Activated CD4-positive, alpha-beta T cell treated with anti-CD3 and anti-CD28 coated beads, Interleukin-2, amount 10 ng/mL, durations not matched to agents 24 days and 14 days (primary cell): Measurements from ENCODE around the gene GRID1. TPM values are rescaled to one million over a fixed set of nuclear protein-coding genes. Genes with fewer than 3 reads are reported as not detected.

Experiments used
- DNase-seq: peaks from one replicate; pipeline ENCODE4 v3.0.0; 2022
- H3K27ac Mint-ChIP-seq: one replicate; pipeline ENCODE4 v1.8.0; 2022; ENCODE audit warnings: mild to moderate bottlenecking, mixed read lengths
- H3K27me3 Mint-ChIP-seq: one replicate; pipeline ENCODE4 v1.8.0; 2022; ENCODE audit warnings: mixed read lengths
- H3K36me3 Mint-ChIP-seq: one replicate; pipeline ENCODE4 v1.8.0; 2022; ENCODE audit warnings: low read depth, mild to moderate bottlenecking, mixed read lengths
- H3K4me1 Mint-ChIP-seq: one replicate; pipeline ENCODE4 v1.8.0; 2021; ENCODE audit warnings: mixed read lengths
- H3K4me3 Mint-ChIP-seq: one replicate; pipeline ENCODE4 v1.8.0; 2022; ENCODE audit warnings: mild to moderate bottlenecking, moderate library complexity, mixed read lengths
- H3K9me3 Mint-ChIP-seq: one replicate; pipeline ENCODE4 v1.8.0; 2021; ENCODE audit warnings: mixed read lengths
- intact Hi-C: fragments of 100-400 bp; cut with micrococcal nuclease; formaldehyde crosslinking; loops from one replicate; pipeline ENCODE4 v1.15.1; 2023
- total RNA-seq: library from RNA; stranded (reverse); gene quantifications from 2 replicates; pipeline ENCODE4 v1.2.3, GENCODE V29; 2022

Gene GRID1
- total RNA-seq, 1 donor from 2014 or later: not detected

DNA sequence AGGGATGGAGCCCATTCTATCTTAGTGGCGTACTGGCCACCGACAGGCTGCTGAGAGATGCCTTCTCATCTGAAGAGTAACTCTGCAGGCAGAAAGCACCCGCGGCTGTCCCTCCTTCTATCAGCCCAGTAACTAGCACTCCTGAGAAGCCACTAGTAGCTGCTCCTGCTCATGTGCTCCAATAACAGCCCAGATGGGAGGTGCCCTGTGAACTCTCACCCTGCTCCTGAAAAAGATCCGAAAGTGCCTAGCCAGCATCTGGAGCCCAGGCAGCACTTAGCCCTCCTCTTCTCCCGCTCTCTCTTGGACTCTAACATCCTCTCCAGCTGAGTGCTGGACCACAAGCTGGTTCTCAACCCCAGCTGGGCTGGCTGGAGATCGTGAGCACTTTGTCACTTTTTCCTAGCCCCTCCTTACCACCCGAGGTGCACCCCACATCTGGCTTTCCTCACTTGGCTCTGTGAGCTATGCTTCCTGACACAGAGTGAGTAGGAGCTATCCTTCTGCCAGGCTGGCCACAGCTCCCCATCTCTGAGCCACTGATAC is 239.2 kb downstream of the GRID1 start:
- Mint-ChIP-seq H3K36me3 (no peaks in the 10 kb centered on the region), H3K27me3 (no peaks in the 10 kb centered on the region), H3K4me1 (no peaks in the 10 kb centered on the region), H3K27ac (no peak overlapping the region), H3K9me3 (no peaks in the 10 kb centered on the region), H3K4me3 (no peak overlapping the region)
- intact Hi-C loops: no loop called here
- no peak for DNase-seq

DNA sequence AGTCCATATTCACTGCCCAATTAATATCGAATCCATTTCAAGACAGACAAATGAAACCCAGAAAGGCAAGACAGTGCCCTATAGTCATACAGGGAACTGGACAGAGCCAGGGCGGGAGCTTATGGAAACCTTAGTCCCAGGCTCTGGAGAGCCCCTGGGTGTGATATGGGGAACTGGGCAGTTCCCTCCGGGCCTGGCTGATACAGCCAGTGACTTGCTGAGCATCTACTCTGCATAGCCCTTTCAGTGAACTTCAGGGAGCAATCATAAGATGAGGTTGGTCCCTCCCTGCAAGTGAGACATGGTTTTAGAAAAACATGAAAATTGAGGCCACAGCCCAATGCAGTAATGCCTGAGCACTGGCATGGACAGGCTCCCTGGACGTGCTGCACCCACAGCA is 241.9 kb downstream of the GRID1 start:
- Mint-ChIP-seq H3K36me3 (no peaks in the 10 kb centered on the region), H3K27ac (no peak overlapping the region), H3K27me3 (no peaks in the 10 kb centered on the region), H3K4me3 (no peak overlapping the region), H3K4me1 (no peaks in the 10 kb centered on the region), H3K9me3 (no peaks in the 10 kb centered on the region)
- intact Hi-C loops: no loop called here
- DNase-seq: no peak

DNA sequence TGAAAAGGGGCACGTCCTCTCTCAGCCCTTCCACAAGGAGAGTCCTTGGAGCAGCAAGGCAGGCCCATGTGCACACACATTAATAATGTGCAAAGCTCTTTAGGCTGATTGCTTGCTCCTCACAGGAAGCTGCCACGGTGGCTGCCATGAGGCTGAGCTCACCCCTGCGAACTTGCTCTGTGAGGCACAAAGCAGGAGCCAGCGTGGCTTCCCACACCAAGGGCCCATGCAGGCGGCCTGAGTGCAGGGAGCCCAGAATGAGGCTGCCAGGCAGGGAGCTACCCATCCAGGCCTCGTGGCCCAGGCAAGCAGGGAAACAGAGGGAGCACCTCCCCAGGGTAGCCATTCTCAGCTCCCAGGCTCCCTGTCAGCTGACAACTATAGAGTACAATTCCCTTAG is 242.9 kb downstream of the GRID1 start:
- intact Hi-C loops: no loop called here
- no peaks in the 10 kb centered on the region for H3K9me3 Mint-ChIP-seq
- no peak overlapping the region for H3K27ac Mint-ChIP-seq
- H3K36me3 Mint-ChIP-seq: no peaks in the 10 kb centered on the region
- no peaks in the 10 kb centered on the region for H3K4me1 Mint-ChIP-seq
- no peak for DNase-seq
- H3K27me3 Mint-ChIP-seq: no peaks in the 10 kb centered on the region
- H3K4me3 Mint-ChIP-seq: no peak overlapping the region

DNA sequence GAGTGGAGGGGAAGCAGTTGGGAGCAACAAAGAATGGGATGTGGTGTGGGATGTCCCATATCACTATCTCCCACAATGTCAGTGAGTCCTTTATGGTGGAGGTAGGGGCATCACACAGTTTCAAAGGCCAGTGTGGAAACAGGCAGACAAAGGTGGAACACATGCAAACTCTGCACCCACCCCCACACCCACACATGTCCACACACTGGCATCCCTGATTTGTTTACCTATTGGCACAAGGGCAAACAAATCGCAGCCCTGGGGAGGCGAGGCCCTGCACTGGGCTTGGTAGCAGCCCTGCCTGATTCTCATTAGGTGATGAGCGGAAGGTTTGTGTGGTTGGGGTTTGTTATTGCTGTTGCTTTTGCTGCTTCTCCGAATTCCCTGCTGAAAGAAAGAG is 243.3 kb downstream of the GRID1 start:
- Mint-ChIP-seq H3K9me3 (no peaks in the 10 kb centered on the region), H3K4me3 (no peak overlapping the region), H3K4me1 (no peaks in the 10 kb centered on the region), H3K27me3 (no peaks in the 10 kb centered on the region), H3K27ac (no peak overlapping the region), H3K36me3 (no peaks in the 10 kb centered on the region)
- intact Hi-C loops: no loop called here
- no peak for DNase-seq

DNA sequence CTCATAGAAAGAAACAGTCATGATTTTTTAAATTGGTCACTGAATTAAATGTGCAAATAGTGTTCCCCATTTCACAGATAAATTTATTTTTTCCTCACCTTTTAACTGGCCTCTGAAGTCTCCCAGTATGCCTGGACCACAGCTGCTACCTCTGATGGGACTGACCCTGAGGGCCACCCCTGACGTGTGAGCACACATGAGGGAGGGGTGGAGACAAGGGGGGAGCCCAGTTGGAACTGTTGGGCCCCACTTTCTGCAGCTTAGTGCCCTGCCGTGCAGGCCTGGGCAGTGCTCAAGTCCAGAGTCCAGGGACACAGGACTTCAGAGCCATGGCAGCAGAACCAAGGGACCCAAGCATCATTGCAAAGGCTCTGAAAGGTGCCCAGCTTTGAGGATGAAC is 243.9 kb downstream of the GRID1 start:
- no peak overlapping the region for H3K27ac Mint-ChIP-seq
- H3K9me3 Mint-ChIP-seq: no peaks in the 10 kb centered on the region
- H3K4me1 Mint-ChIP-seq: no peaks in the 10 kb centered on the region
- H3K27me3 Mint-ChIP-seq: no peaks in the 10 kb centered on the region
- no peak for DNase-seq
- H3K4me3 Mint-ChIP-seq: no peak overlapping the region
- intact Hi-C loops: no loop called here
- H3K36me3 Mint-ChIP-seq: no peaks in the 10 kb centered on the region

DNA sequence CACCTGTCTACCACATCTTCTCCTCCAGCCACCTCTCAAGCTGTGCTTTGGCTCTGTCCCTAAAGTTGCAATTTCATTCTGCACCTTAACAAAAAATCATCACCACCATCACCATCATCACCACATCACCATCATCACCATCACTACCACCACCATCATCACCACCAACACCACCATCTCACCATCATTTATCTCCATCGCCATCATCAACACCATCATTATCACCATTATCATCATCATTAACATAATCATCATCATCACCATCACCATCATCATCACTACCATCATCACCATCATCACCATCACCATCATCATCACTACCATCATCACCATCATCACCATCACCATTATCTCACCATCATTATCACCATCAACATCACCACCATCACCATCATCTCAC is 245.4 kb downstream of the GRID1 start:
- Mint-ChIP-seq H3K27me3 (no peaks in the 10 kb centered on the region), H3K4me3 (no peak overlapping the region), H3K36me3 (no peaks in the 10 kb centered on the region), H3K9me3 (no peaks in the 10 kb centered on the region), H3K27ac (no peak overlapping the region), H3K4me1 (no peaks in the 10 kb centered on the region)
- intact Hi-C loops: no loop called here
- DNase-seq: no peak

DNA sequence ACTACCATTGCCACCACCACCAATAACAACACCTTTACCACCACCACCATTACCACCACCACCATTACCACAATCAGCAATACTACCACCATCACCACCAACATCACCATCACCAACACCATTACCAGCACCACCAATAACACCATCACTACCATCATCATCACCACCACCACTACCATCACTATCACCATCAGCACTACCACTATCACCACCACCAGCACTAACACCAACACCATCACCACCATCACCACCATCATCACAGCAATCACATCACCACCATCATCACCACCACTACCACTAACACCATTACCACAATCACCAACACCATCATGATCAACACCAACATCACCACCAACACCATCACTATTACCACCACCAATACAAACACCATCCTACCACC is 249.5 kb downstream of the GRID1 start:
- no peaks in the 10 kb centered on the region for H3K36me3 Mint-ChIP-seq
- intact Hi-C loops: no loop called here
- no peak overlapping the region for H3K27ac Mint-ChIP-seq
- no peak for DNase-seq
- no peaks in the 10 kb centered on the region for H3K9me3 Mint-ChIP-seq
- no peaks in the 10 kb centered on the region for H3K27me3 Mint-ChIP-seq
- H3K4me1 Mint-ChIP-seq: no peaks in the 10 kb centered on the region
- no peak overlapping the region for H3K4me3 Mint-ChIP-seq

DNA sequence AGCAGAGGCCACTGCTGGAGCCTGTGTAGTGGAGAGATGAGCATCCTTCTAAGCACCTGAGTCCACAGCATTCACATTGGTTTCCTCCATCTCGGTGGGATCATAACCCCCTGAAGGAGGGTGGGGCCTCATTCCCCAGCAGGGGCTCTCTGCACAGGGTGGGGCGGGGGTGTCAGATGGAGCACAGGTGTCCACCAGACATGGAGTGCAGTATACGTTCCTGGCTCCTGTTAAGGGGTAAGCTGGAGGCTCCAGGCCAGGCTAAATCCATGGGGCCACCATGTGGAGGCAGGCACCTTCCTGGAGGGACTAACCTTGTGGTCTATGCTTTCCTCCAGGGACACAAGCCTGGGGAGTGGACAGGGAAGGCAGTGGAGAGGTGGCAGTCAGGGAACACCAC is 252.6 kb downstream of the GRID1 start:
- Mint-ChIP-seq H3K9me3 (no peaks in the 10 kb centered on the region), H3K27ac (no peak overlapping the region), H3K4me1 (no peaks in the 10 kb centered on the region), H3K27me3 (no peaks in the 10 kb centered on the region), H3K4me3 (no peak overlapping the region), H3K36me3 (no peaks in the 10 kb centered on the region)
- no peak for DNase-seq
- intact Hi-C loops: no loop called here

DNA sequence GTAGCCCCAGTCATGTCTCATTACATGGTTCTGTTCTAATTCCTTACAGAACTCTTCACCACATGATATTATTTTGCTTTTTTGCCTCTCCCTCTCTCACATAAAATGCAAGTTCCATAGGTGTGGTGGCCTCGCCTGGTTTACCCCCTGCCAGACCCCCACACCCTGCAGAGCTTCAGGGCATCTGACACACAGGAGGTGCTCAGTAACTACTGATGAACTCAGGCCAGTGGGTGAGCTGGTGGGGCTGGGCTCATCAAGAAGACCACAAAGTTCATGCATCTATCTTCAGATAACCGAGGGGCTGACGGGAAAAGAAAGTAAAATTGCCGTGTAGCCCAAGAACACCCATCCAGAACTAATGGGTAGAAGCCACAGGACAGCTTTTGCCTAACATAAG is 253.1 kb downstream of the GRID1 start:
- no peak for DNase-seq
- Mint-ChIP-seq H3K36me3 (no peaks in the 10 kb centered on the region), H3K27me3 (no peaks in the 10 kb centered on the region)

DNA sequence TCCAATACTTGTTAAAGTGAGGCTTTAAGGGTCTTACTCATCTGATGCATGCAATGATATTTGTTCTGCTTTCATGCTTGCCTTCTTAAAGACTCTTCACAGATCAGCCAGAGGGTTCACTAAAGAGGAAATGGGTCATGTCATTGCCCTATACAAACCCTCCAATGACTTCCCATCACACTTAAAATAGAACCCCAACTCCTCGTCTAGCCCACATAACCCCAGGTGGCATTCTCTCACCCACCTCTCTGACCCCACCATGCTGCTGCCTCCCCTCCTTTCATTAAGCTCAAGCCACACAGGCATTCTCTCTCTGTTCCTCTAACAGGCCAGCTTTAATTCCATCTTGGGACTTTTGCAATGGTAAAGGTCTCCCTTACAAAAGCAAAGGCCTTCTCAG is 253.6 kb downstream of the GRID1 start:
- intact Hi-C loops: no loop called here
- H3K4me3 Mint-ChIP-seq: no peak overlapping the region
- no peaks in the 10 kb centered on the region for H3K4me1 Mint-ChIP-seq
- no peaks in the 10 kb centered on the region for H3K9me3 Mint-ChIP-seq
- H3K27me3 Mint-ChIP-seq: no peaks in the 10 kb centered on the region
- H3K27ac Mint-ChIP-seq: no peak overlapping the region
- DNase-seq: no peak
- H3K36me3 Mint-ChIP-seq: no peaks in the 10 kb centered on the region

More for the DNA sequence above, 253.1 kb downstream of the GRID1 start:
- Mint-ChIP-seq H3K4me1 (no peaks in the 10 kb centered on the region), H3K27ac (no peak overlapping the region), H3K4me3 (no peak overlapping the region), H3K9me3 (no peaks in the 10 kb centered on the region)
- intact Hi-C loops: no loop called here

DNA sequence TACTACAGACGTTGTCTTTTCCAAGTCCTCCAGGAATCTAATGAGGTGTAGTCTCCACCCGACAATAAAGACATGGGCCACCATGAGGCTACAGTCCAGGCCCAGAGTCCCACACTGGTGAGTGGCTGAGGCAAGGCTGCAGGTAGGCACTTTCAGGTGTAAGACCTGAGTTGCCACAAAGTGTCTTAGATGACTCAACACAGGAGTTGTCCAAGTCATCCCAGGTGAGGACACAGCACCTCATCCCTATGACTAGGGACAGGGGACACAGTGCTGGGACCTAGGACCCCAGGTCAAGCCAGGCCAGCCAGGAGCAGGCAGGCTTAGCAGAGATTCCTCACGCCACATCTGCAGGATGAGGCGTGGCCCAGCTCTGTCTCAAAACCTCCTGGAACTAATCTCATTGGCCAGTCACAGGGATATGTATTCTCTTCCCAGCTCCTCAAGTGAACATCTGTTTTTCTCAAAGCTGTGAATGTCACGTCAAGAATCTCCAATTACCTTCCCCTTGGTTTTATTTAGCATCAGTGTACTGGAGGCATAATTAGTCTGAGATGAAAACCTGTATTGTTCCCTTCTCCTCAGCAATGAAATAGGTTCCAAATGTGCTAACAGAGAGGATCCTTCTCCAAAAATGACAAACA is 254.6 kb downstream of the GRID1 start:
- intact Hi-C loops: no loop called here
- H3K9me3 Mint-ChIP-seq: no peaks in the 10 kb centered on the region
- no peaks in the 10 kb centered on the region for H3K27me3 Mint-ChIP-seq
- H3K36me3 Mint-ChIP-seq: no peaks in the 10 kb centered on the region
- no peak overlapping the region for H3K4me3 Mint-ChIP-seq
- H3K4me1 Mint-ChIP-seq: no peaks in the 10 kb centered on the region
- no peak for DNase-seq
- no peak overlapping the region for H3K27ac Mint-ChIP-seq

DNA sequence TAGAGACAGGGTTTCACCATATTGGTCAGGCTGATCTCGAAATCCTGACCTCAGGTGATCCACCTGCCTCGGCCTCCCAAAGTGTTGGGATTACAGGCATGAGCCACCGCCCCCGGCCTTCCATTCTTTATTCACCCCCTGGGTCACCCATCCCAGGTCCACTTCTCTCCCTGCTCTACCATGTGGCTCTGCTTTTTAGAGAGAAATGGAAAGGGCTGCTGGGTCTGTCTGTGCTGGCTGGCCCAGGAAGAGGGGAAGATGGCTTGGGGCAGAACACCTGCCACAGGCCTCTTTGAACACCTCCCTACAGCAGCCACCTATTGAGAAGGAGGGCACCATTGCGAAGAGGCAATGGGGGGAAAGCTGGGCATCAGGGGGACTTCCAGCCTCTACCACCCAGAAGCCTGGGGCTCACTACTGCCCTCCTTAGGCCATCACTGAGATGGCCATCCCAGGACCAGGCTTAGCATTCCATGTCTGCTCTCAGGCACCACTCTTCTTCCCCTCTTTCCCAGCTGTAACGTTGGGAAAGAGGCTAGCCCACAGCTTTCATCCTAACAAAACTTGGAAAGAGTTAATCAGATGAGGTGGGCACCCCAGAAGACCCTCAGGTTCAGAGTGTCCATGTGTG is 256.3 kb downstream of the GRID1 start:
- Mint-ChIP-seq H3K4me1 (no peaks in the 10 kb centered on the region), H3K9me3 (no peaks in the 10 kb centered on the region), H3K27me3 (no peaks in the 10 kb centered on the region), H3K27ac (no peak overlapping the region), H3K36me3 (no peaks in the 10 kb centered on the region), H3K4me3 (no peak overlapping the region)
- no peak for DNase-seq
- intact Hi-C loops: no loop called here

DNA sequence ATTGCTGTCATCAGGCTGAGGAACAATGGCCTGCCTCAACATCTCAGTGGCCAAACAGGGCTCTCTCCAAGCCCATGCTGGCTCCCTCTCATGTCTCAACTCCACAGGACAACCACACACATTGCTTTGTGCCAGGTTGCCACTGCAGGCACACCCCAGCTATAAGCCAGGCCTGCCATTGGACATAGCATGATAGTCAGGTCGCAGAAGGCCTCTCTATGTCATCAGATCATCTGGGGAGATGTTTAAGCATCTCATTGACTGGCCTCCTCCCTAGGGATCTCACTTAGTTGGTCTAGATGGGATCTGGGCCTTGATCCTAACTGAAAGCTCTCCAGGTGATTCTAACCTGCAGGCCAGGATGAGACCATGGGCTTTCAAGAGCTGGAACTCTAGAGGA is 257.2 kb downstream of the GRID1 start:
- intact Hi-C loops: no loop called here
- no peaks in the 10 kb centered on the region for H3K4me1 Mint-ChIP-seq
- no peak overlapping the region for H3K27ac Mint-ChIP-seq
- H3K36me3 Mint-ChIP-seq: no peaks in the 10 kb centered on the region
- H3K9me3 Mint-ChIP-seq: no peaks in the 10 kb centered on the region
- H3K4me3 Mint-ChIP-seq: no peak overlapping the region
- no peak for DNase-seq
- no peaks in the 10 kb centered on the region for H3K27me3 Mint-ChIP-seq

DNA sequence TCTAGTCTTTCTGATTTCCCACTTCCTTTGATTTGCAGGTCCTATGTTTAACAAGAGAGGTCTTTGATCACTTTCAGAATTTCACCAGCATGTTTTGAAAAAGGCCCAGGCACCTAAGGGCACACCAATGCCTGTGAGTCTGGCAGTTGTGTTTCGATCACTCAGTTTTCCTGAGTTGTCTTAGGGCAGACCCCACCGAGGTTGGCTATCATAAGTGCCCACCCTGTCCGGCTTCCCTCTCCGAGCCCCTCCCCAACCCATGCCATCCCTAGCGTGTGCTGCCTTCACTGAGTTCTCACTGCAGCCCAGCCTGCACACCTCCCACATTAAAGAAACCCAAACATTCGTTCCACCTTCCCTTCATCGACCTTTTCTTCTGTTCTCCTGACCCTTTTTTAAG is 257.9 kb downstream of the GRID1 start:
- Mint-ChIP-seq H3K27me3 (no peaks in the 10 kb centered on the region), H3K27ac (no peak overlapping the region), H3K4me1 (no peaks in the 10 kb centered on the region), H3K36me3 (no peaks in the 10 kb centered on the region), H3K9me3 (no peaks in the 10 kb centered on the region), H3K4me3 (no peak overlapping the region)
- no peak for DNase-seq
- intact Hi-C loops: no loop called here
